ENCODE measurements around the gene DDRGK1. TPM values are rescaled to one million over a fixed set of nuclear protein-coding genes. Genes with fewer than 3 reads are reported as not detected.

The DDRGK1 gene
- polyA plus RNA-seq, 1 donor from 2014 or later = 67.6 TPM

DNA sequence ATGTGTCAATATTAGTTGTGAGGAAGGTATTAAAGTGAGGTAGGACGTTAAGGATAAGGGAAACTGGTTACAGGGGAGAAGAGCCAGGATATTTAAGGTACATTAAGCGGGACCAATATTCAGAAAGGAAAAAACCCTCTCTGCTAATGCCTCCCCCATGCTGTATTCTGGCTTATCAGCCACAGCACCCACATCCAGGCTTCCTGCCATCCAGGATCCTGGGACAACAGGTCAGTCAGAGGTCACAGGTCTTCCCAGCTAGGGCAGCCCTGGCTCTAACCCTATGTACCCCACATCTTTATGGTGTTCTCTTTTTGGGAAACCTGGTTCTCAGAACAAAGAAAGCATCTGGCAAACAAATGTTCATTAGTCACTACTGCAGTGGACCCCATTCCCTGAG is 5.3 kb downstream of the DDRGK1 start:
- Histone ChIP-seq H3K27me3 (ENCODE audit: insufficient read depth, low read depth, low read length) (no peaks in the 10 kb centered on the region), H3K4me2 (ENCODE audit: low read length) (no peak overlapping the region), H3K4me3 (ENCODE audit: low read length) (no peak overlapping the region), H3K36me3 (ENCODE audit: insufficient read depth, low read length) (no peaks in the 10 kb centered on the region), H4K20me1 (ENCODE audit: insufficient read depth) (no peaks in the 10 kb centered on the region), H3K9me3 (ENCODE audit: low read length) (no peaks in the 10 kb centered on the region), H3K27ac (ENCODE audit: low read length) (no peak overlapping the region), H3F3A (ENCODE audit: insufficient read depth, low read length, poor library complexity, severe bottlenecking) (no peaks in the 10 kb centered on the region), H3K79me2 (replicated peaks; ENCODE audit: insufficient read depth, low read length) (peaks cover 18% of the 10 kb centered on the region), H3K9ac (ENCODE audit: low read length) (no peak overlapping the region), H2AFZ (ENCODE audit: low read depth, low read length) (no peak overlapping the region), H3K9me2 (ENCODE audit: insufficient read depth, low read length) (no peaks in the 10 kb centered on the region)
- TF ChIP-seq EP300 (conservative IDR thresholded peaks at IDR 0.05; ENCODE audit: poor library complexity, severe bottlenecking) (no peak), SMC3 (conservative IDR thresholded peaks at IDR 0.05; ENCODE audit: poor library complexity) (no peak), TAF1 (IDR thresholded peaks at IDR 0.05; ENCODE audit: low read depth) (no peak), MXI1 (conservative IDR thresholded peaks at IDR 0.05; ENCODE audit: poor library complexity, severe bottlenecking) (no peak), RAD21 (conservative IDR thresholded peaks at IDR 0.05) (no peak), EZH2 (IDR thresholded peaks at IDR 0.05; ENCODE audit: borderline replicate concordance, insufficient read depth, low read length, poor library complexity, severe bottlenecking) (no peak), POLR2AphosphoS5 (IDR thresholded peaks at IDR 0.05) (no peak)
- TF ChIP-seq, protein P1, sequence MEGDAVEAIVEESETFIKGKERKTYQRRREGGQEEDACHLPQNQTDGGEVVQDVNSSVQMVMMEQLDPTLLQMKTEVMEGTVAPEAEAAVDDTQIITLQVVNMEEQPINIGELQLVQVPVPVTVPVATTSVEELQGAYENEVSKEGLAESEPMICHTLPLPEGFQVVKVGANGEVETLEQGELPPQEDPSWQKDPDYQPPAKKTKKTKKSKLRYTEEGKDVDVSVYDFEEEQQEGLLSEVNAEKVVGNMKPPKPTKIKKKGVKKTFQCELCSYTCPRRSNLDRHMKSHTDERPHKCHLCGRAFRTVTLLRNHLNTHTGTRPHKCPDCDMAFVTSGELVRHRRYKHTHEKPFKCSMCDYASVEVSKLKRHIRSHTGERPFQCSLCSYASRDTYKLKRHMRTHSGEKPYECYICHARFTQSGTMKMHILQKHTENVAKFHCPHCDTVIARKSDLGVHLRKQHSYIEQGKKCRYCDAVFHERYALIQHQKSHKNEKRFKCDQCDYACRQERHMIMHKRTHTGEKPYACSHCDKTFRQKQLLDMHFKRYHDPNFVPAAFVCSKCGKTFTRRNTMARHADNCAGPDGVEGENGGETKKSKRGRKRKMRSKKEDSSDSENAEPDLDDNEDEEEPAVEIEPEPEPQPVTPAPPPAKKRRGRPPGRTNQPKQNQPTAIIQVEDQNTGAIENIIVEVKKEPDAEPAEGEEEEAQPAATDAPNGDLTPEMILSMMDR (IDR thresholded peaks at IDR 0.05; ENCODE audit: poor library complexity, severe bottlenecking) = no peak
- TF ChIP-seq, protein P2, sequence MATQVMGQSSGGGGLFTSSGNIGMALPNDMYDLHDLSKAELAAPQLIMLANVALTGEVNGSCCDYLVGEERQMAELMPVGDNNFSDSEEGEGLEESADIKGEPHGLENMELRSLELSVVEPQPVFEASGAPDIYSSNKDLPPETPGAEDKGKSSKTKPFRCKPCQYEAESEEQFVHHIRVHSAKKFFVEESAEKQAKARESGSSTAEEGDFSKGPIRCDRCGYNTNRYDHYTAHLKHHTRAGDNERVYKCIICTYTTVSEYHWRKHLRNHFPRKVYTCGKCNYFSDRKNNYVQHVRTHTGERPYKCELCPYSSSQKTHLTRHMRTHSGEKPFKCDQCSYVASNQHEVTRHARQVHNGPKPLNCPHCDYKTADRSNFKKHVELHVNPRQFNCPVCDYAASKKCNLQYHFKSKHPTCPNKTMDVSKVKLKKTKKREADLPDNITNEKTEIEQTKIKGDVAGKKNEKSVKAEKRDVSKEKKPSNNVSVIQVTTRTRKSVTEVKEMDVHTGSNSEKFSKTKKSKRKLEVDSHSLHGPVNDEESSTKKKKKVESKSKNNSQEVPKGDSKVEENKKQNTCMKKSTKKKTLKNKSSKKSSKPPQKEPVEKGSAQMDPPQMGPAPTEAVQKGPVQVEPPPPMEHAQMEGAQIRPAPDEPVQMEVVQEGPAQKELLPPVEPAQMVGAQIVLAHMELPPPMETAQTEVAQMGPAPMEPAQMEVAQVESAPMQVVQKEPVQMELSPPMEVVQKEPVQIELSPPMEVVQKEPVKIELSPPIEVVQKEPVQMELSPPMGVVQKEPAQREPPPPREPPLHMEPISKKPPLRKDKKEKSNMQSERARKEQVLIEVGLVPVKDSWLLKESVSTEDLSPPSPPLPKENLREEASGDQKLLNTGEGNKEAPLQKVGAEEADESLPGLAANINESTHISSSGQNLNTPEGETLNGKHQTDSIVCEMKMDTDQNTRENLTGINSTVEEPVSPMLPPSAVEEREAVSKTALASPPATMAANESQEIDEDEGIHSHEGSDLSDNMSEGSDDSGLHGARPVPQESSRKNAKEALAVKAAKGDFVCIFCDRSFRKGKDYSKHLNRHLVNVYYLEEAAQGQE (IDR thresholded peaks at IDR 0.05; ENCODE audit: borderline replicate concordance) = no peak

DNA sequence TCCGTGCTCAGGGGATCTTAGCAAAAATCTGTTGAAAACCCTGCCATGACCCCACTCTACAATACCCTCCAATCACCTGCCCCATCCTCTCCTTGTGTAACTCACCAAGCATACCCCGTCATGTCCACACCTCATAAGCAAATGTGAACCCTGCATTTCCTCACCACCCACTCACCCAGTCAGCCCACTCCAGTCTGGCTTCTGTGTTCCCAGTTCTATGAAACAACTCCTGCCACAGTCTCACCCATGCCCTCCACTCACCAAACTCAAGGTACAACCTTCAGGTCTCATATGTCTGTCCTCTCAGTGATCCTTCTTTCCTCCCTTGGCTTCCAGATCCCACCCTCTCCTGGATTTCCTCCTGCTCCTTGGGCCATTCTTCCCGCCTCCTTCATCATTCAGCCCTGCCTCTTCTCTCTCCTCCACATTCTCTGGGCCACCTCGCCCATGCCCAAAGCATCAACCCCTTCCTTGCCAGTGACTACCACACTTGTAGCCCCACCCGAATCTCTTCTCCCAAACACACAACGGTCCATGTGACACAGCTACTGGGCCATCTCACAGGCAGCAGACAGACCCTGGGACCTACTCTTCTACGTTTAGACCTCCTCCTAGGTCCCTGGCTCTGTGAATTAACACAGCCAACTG is 8.8 kb downstream of the DDRGK1 start:
- H3K4me2 ChIP-seq (ENCODE audit: low read length) = no peak overlapping the region
- H3K79me2 ChIP-seq (replicated peaks; ENCODE audit: insufficient read depth, low read length) = no peaks in the 10 kb centered on the region
- no peaks in the 10 kb centered on the region for H4K20me1 ChIP-seq (ENCODE audit: insufficient read depth)
- TF ChIP-seq MXI1 (conservative IDR thresholded peaks at IDR 0.05; ENCODE audit: poor library complexity, severe bottlenecking) (no peak), RAD21 (conservative IDR thresholded peaks at IDR 0.05) (no peak), TAF1 (IDR thresholded peaks at IDR 0.05; ENCODE audit: low read depth) (no peak), EZH2 (IDR thresholded peaks at IDR 0.05; ENCODE audit: borderline replicate concordance, insufficient read depth, low read length, poor library complexity, severe bottlenecking) (no peak), POLR2AphosphoS5 (IDR thresholded peaks at IDR 0.05) (no peak)
- TF ChIP-seq, protein P1 (IDR thresholded peaks at IDR 0.05; ENCODE audit: poor library complexity, severe bottlenecking) = no peak
- H3K9me3 ChIP-seq (ENCODE audit: low read length) = no peaks in the 10 kb centered on the region
- H3K27ac ChIP-seq (ENCODE audit: low read length) = no peak overlapping the region
- H2AFZ ChIP-seq (ENCODE audit: low read depth, low read length) = no peak overlapping the region
- no peaks in the 10 kb centered on the region for H3K27me3 ChIP-seq (ENCODE audit: insufficient read depth, low read depth, low read length)
- H3K4me3 ChIP-seq (ENCODE audit: low read length) = no peak overlapping the region
- H3K9me2 ChIP-seq (ENCODE audit: insufficient read depth, low read length) = no peaks in the 10 kb centered on the region
- H3F3A ChIP-seq (ENCODE audit: insufficient read depth, low read length, poor library complexity, severe bottlenecking) = no peaks in the 10 kb centered on the region
- no peaks in the 10 kb centered on the region for H3K36me3 ChIP-seq (ENCODE audit: insufficient read depth, low read length)
- H3K9ac ChIP-seq (ENCODE audit: low read length) = no peak overlapping the region
